ENCODE measurements around the gene AFF3. TPM values are rescaled to one million over a fixed set of nuclear protein-coding genes. Genes with fewer than 3 reads are reported as not detected.

AFF3 gene
- total RNA-seq, 1 donor from 2014 or later, result 20.9 TPM

GRCh38 chr2:99977966-99978365 lies 164.4 kb downstream of the AFF3 start:
- Mint-ChIP-seq H3K36me3 (ENCODE audit: low read depth) (peaks cover 9% of the 10 kb centered on the region), H3K27ac (ENCODE audit: unreplicated experiment) (no peak overlapping the region), H3K4me3 (no peak overlapping the region), H3K9me3 (no peaks in the 10 kb centered on the region), H3K27me3 (ENCODE audit: low read depth) (peaks cover 56% of the 10 kb centered on the region), H3K4me1 (peaks cover 6% of the 10 kb centered on the region)
- TF ChIP-seq CTCF (conservative IDR thresholded peaks at IDR 0.05), result no peak
- no peak for DNase-seq (ENCODE audit: low read depth, low spot score)

- Mint-ChIP-seq H3K4me1 (peaks cover 6% of the 10 kb centered on the region), H3K27me3 (ENCODE audit: low read depth) (peaks cover 41% of the 10 kb centered on the region), H3K36me3 (ENCODE audit: low read depth) (peaks cover 5% of the 10 kb centered on the region), H3K4me3 (no peak overlapping the region), H3K9me3 (no peaks in the 10 kb centered on the region), H3K27ac (ENCODE audit: unreplicated experiment) (no peak overlapping the region)
- no peak for TF ChIP-seq CTCF (conservative IDR thresholded peaks at IDR 0.05)
- DNase-seq (ENCODE audit: low read depth, low spot score), result no peak
Measured at GRCh38 chr2:99975386-99975785, 167.0 kb downstream of the AFF3 start.

- no peak overlapping the region for H3K27ac Mint-ChIP-seq (ENCODE audit: unreplicated experiment)
- no peak for TF ChIP-seq CTCF (conservative IDR thresholded peaks at IDR 0.05)
- peaks cover 35% of the 10 kb centered on the region for H3K27me3 Mint-ChIP-seq (ENCODE audit: low read depth)
- no peak for DNase-seq (ENCODE audit: low read depth, low spot score)
- H3K36me3 Mint-ChIP-seq (ENCODE audit: low read depth), result peaks cover 5% of the 10 kb centered on the region
- H3K4me1 Mint-ChIP-seq, result peaks cover 6% of the 10 kb centered on the region
- no peak overlapping the region for H3K4me3 Mint-ChIP-seq
- H3K9me3 Mint-ChIP-seq, result no peaks in the 10 kb centered on the region
Measured at GRCh38 chr2:99974682-99975375, 167.6 kb downstream of the AFF3 start.

GRCh38 chr2:99974275-99974674 lies 168.1 kb downstream of the AFF3 start:
- DNase-seq (ENCODE audit: low read depth, low spot score), result no peak
- Mint-ChIP-seq H3K27me3 (ENCODE audit: low read depth) (peaks cover 31% of the 10 kb centered on the region), H3K4me3 (no peak overlapping the region), H3K36me3 (ENCODE audit: low read depth) (peaks cover 5% of the 10 kb centered on the region), H3K4me1 (peaks cover 6% of the 10 kb centered on the region), H3K9me3 (no peaks in the 10 kb centered on the region), H3K27ac (ENCODE audit: unreplicated experiment) (no peak overlapping the region)
- TF ChIP-seq CTCF (conservative IDR thresholded peaks at IDR 0.05), result no peak

GRCh38 chr2:99971326-99971900 lies 171.0 kb downstream of the AFF3 start:
- peaks cover 8% of the 10 kb centered on the region for H3K9me3 Mint-ChIP-seq
- H3K36me3 Mint-ChIP-seq (ENCODE audit: low read depth), result peaks cover 9% of the 10 kb centered on the region
- no peak for TF ChIP-seq CTCF (conservative IDR thresholded peaks at IDR 0.05)
- H3K4me1 Mint-ChIP-seq, result peaks cover 6% of the 10 kb centered on the region
- no peak overlapping the region for H3K27ac Mint-ChIP-seq (ENCODE audit: unreplicated experiment)
- no peak overlapping the region for H3K4me3 Mint-ChIP-seq
- no peak for DNase-seq (ENCODE audit: low read depth, low spot score)
- peaks cover 12% of the 10 kb centered on the region for H3K27me3 Mint-ChIP-seq (ENCODE audit: low read depth)
